ENCODE results near the gene ETV3.
"Not testable (repeated sequence)": the region's sequence is repeated elsewhere in the genome, so short reads cannot be mapped to it uniquely, and the experiment has no call there.

ETV3 gene

DNA sequence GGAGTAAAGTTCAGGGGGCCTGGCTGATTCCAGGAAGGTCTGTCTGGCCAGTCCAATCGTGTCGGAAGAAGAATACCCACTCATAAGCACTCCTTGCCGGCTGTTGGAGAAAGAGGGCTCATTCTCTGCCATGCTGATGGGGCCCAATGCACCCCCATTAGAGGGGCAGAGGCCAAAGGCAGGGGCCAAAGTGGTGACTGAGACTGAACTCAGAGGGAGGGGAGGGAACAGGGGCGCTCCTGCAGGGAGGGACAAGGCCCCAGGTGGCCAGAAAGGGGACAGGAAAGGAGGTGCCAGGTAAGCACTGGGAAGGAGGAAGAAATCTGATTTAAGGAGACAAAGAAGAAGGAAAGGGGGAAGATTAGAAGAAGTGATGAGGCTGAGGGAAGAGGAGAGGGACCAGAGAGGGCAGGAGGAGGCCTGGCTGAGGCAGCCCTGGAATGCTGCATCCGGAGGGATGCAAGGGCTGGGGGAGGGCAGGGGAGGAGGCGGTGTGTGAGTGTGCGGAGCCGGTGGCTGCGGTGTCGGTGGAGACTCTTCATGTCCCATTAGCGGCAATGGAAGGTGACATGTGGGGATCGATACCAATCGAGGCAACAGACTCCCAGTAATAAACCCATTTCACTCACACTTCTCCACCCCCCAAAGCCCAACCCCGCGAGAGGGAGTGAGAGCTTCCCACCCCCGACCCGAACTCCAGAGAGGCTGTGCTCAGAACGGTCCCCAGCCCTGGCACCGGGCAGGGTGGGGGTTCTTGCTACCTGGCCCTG is 26.6 kb downstream of the ETV3 start:
- DNase-seq = no peak

- DNase-seq = no peak
Measured at GRCh38 chr1:157110686-157111085, 27.5 kb downstream of the ETV3 start.

DNA sequence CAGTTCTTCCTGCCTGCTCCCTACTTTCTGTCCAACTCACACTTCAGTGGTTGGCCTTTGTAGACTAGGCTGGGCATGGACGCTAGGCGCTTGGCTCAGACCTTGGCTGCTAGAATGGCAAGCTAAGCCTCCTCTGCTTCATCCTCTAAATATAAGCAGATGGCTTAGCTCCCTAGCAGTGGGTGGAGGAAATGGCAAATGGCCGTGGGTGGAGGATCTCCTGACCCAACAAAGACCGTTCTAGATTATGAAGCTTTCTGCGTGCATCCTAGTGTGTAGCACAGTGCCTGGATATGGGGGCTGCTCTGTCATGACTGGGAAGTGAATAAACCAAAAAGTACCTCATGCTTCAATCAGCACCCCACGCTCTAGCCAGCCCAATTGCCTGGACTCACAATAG is 28.2 kb downstream of the ETV3 start:
- DNase-seq = no peak

DNA sequence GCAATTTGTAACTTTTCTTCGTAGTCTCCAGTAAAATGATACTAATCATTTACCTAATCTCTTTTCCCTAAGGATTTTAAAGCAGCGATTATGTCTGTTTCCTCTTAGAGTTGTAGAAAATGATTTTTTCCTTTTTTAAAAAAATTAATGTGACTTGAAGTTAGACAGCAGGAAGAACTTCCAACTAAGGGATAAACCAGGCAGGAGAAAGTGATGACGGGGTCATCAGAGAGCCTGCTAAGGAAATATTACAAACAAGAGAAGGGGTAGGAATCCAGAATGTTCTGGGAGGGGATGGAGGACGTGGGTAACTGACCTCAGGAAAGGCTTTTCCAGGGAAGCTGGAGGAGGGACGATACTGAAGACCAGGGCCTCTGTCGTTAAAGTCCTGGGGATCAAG is 29.7 kb downstream of the ETV3 start:
- no peak for DNase-seq

GRCh38 chr1:157107702-157108101 is 30.5 kb downstream of the ETV3 start:
- no peak for DNase-seq

DNA sequence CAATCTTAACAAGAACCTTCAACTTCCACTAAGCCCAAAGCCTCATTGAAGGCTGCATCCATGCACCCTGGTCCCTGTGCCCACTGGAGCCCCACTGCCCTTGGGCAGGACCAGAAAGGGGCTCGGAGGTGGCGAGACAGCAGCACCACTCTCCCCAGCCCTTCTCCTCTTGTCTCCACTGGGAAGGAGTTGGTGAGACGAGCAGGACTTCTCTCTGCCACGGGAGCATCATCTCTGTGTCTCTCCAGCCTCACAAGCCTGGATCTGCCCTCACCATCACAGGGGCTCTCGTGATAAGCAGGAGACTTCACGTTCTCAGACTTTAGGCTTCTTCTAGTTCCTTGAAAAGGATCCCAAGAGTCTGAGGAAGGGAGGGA is 31.4 kb downstream of the ETV3 start:
- no peak for DNase-seq

DNA sequence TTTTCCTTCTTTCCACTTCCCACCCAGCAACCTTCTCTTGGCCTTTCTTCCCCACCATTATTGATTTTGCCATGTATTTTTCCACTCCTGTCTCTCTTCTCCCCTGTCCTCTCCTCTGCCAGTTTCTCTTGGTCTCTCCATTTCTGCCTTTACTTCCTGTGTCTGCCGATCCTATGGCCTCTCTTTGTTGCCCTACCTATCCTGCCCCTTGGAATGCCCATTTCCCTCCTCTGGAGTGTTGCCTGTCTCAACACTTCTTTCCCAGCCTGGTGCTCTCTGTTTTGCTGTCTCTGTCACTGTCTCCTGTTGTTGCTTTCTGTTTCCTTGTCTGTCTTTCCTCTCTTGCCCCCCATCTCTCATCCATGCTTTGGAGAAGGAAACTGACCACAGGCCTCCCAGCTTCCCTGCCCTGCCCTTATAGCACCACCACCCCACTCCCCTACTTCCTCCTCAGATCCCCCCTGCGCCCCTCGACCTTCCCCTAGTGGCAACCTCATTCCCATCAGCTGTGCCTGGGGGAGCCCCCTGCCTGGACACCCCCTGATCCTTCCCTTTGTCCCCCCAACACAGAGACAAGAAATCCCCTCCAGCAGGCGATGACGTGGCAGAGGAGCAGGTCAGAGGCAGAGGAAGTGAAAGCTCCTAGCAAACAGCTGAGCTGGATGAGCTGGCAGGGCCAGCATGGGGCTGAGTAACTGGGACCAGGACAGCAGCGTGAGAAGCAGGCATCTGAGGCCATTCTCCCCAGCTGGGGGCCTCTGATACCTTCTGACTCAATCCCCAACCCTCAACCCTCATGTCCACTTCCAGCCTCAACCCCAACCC is 32.0 kb downstream of the ETV3 start:
- no peak for DNase-seq

DNA sequence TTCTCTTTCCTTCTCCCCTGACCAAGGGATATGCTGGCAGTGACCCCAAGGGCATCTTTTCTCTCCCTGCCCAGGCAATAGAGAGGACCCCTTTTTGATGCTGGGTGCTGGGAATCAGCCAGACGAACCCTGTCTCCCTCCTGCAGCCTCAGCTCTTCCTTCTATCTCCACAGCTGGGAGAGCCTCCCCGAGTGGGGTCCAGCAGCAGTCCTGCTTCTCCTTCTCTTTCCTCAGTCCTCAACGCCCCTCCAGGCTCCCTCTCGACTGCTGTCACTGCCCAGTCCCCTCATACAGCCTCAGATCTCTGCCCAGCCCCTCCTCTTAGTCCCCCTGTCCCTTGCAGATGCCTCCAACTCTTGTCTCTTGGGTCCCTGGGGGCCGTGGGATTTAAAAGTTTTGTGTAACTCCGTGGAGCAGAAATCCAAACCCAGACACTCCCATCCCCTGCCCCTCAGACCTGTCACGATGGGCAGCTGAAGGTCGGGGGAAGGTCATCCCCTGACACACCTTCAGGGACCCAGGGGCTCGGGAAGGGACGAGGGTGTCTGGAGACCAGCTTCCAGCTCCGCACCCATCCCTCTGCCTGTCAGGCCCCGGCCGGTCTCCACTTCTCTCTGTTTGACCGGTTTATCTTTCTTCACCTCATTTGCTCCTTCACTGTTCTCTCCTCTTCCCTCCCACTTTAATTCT is 32.8 kb downstream of the ETV3 start:
- no peak for DNase-seq

GRCh38 chr1:157104598-157105293 is 33.4 kb downstream of the ETV3 start:
- DNase-seq = no peak

- DNase-seq = no peak
Measured at GRCh38 chr1:157103268-157103667, 34.9 kb downstream of the ETV3 start.

- no peak for DNase-seq
Measured at GRCh38 chr1:157101149-157101548, 37.0 kb downstream of the ETV3 start.

GRCh38 chr1:157099633-157100009 is 38.6 kb downstream of the ETV3 start, which contains the start of gene ETV3L:
TSS of gene ETV3L (minus strand) at chr1:157099808. CDS start at chr1:157099523, 285 bp downstream.
- no peak for DNase-seq

DNA sequence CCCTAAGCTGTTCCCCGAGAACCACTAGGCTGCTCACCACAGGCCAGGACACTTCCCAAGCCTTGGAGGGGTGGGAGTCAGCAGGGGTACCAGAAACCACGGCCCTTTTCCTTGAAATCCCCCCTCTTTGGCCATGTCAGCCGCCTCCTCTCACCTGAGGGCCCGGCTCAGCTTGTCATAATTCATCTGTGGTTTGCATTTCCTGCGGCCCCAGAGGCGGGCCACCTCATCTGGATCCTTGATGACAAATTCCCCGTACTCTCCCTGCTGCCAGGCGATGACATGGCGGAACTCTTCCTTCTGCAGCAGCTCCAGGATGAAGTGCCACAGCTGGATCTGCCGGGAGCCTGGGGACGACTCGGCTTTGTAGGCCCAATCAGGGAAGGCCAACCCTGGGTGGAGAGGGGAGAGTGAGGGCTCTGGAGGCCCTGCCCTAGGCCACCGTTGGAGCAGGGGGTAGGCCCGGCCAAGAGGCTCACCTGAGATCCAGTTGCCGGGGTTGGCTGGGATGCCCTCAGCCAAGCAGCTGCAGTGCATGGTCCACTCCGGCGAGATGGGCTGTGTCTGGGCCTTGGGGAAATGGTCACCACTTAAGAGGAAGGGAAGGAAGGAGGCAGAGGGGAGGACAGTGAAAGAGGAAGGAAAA is 39.1 kb downstream of the ETV3 start:
- not testable (repeated sequence) for DNase-seq

DNA sequence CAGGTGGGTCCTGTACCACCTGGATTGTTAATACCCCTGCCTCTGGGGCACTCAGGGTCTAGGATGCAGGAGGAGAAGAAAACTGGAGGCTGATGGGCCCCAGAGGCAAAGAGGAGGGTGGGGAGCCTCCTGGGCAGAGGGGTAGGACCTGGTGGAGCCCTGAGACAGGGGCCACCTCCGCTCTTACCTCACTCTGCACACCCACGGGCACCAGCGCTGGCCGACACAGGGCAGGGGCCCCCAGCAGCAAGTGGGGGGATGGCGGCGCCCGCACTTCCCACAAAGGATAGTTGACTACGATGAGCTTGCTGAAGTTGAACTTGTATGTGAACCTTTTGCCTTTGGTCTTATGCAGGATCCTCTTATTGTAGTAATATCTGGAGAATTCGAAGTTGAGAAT is 39.7 kb downstream of the ETV3 start:
- no peak for DNase-seq

DNA sequence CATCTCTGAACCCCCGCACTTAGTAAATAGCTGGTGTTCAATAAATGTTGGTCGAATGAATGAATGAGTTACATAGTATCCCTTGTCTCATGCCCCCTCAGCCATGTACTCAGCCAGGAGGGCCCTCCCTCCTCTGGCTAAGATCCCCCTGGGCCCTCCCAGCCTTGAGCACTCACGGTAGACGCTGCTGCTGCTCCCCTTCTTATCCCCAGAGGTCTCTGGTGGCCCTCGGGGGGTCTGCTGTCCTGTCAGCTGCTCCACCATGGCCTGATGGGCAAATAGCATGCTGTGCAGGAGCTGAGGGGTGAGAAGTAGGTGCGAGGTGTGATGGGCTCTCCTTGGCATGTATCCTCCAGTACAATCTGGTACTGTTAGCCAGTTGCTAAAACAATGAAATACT is 40.5 kb downstream of the ETV3 start:
- no peak for DNase-seq

DNA sequence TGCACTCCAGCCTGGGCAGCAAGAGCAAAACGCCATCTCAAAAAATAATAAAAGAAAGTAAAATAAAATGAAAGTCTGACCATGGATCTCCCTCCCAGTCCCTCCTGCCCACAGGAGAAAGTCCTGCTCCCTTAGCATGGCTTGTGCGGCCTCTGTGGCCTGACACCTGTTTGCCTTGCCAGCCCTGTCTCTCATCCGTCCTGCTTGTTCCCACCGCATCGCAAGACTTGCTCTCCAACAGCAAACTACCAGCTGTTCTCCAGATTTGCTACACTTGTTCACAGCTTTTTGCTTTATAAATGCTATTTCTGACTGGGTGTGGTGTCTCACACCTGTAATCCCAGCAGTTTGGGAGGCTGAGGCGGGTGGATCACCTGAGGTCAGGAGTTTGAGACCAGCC is 41.3 kb downstream of the ETV3 start:
- no peak for DNase-seq

GRCh38 chr1:157095551-157095950 is 42.6 kb downstream of the ETV3 start:
- DNase-seq = no peak

- DNase-seq = no peak
Measured at GRCh38 chr1:157095091-157095490, 43.1 kb downstream of the ETV3 start.

- DNase-seq = no peak
Measured at GRCh38 chr1:157092831-157093230, 45.4 kb downstream of the ETV3 start.

- DNase-seq = no peak
Measured at GRCh38 chr1:157091668-157092273, 46.4 kb downstream of the ETV3 start.

DNA sequence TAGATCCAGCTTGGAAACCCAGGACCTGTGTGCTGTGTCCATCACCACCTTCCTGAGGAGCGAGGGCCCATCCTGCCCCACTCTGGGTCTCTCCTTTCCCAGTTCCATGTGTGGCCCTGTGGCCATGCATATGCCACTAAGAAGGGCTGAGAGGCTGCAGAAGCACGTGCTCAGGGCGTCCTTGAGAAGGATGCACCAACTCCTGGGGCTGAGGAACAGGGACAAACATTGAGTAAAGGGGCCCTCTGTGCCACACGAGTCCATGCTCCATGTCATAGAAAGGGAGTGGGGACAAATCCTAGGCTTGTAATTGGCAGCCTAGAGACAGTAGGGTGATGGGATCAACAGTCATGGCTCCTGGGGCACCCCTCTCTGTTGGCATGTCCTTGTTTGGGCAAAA is 47.0 kb downstream of the ETV3 start:
- DNase-seq = no peak

DNA sequence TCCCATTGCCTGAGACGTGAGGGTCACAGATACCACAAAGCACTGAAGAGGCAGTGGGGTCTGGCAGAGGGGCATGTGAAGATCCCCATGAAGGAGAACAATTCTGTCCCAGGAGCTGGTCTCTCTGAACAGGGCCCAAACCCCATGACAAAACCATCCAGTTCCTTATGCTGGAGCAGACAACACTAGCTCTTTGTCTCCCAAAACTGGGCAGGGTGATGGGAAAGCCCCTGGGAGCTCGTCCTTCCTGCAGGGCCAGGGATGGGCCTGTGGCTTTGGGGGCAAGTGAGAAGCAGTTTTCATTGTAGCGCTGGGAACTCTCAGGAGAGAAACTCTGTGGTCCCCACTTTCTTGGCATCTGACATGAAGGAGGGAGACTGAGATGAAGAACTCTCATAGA is 47.4 kb downstream of the ETV3 start:
- DNase-seq = no peak
